ENCODE results near the gene MAMLD1. TPM values are rescaled to one million over a fixed set of nuclear protein-coding genes. Genes with fewer than 3 reads are reported as not detected.

MAMLD1 gene
- total and polyA plus RNA-seq, 2 experiments from 2014 or later, result 2.1 to 2.4 TPM

- no peak for DNase-seq (ENCODE audit: low spot score)
- WGBS (ENCODE audit: low lambda C conversion rate, missing lambda C conversion rate), result 62% methylated on average over 8 of the region's 8 CpGs
- Histone ChIP-seq H3K4me1 (ENCODE audit: insufficient read depth) (no peaks in the 10 kb centered on the region), H4K20me1 (ENCODE audit: insufficient read depth, poor library complexity, severe bottlenecking) (no peaks in the 10 kb centered on the region), H3K9me3 (ENCODE audit: low read depth) (no peaks in the 10 kb centered on the region), H3K4me3 (no peak overlapping the region), H3K36me3 (replicated peaks; ENCODE audit: insufficient read depth, low read depth) (no peaks in the 10 kb centered on the region), H3K9me2 (replicated peaks; ENCODE audit: insufficient read depth) (no peaks in the 10 kb centered on the region), H2AFZ (no peak overlapping the region), H3K4me2 (no peak overlapping the region), H3K27ac (no peak overlapping the region), H3K79me2 (no peaks in the 10 kb centered on the region), H3K27me3 (no peaks in the 10 kb centered on the region)
- TF ChIP-seq CTCF (IDR thresholded peaks at IDR 0.05; ENCODE audit: poor library complexity) (no peak), EZH2phosphoT487 (IDR thresholded peaks at IDR 0.05; ENCODE audit: low read depth, severe bottlenecking, unreplicated experiment) (no peak), EZH2 (IDR thresholded peaks at IDR 0.05; ENCODE audit: borderline replicate concordance) (no peak)
These were observed 9.2 kb downstream of the MAMLD1 start for GRCh38 chrX:150372280-150372679.

- H3K79me2 ChIP-seq, result no peaks in the 10 kb centered on the region
- H2AFZ ChIP-seq, result no peak overlapping the region
- 56% methylated on average over 6 of the region's 6 CpGs for WGBS (ENCODE audit: low lambda C conversion rate, missing lambda C conversion rate)
These were observed 9.6 kb downstream of the MAMLD1 start for GRCh38 chrX:150372756-150373155.

GRCh38 chrX:150375243-150375770 is 12.2 kb downstream of the MAMLD1 start:
- DNase-seq (ENCODE audit: low spot score), result no peak
- Histone ChIP-seq H3K27ac (no peak overlapping the region), H4K20me1 (ENCODE audit: insufficient read depth, poor library complexity, severe bottlenecking) (no peaks in the 10 kb centered on the region), H3K36me3 (replicated peaks; ENCODE audit: insufficient read depth, low read depth) (no peaks in the 10 kb centered on the region), H3K79me2 (no peaks in the 10 kb centered on the region), H3K4me2 (no peak overlapping the region), H3K9me3 (ENCODE audit: low read depth) (no peaks in the 10 kb centered on the region), H2AFZ (no peak overlapping the region), H3K4me3 (no peak overlapping the region), H3K27me3 (no peaks in the 10 kb centered on the region), H3K9me2 (replicated peaks; ENCODE audit: insufficient read depth) (no peaks in the 10 kb centered on the region), H3K4me1 (ENCODE audit: insufficient read depth) (no peaks in the 10 kb centered on the region)
- WGBS (ENCODE audit: low lambda C conversion rate, missing lambda C conversion rate), result 50% methylated on average over 4 of the region's 4 CpGs
- TF ChIP-seq EZH2 (IDR thresholded peaks at IDR 0.05; ENCODE audit: borderline replicate concordance) (no peak), EZH2phosphoT487 (IDR thresholded peaks at IDR 0.05; ENCODE audit: low read depth, severe bottlenecking, unreplicated experiment) (no peak), CTCF (IDR thresholded peaks at IDR 0.05; ENCODE audit: poor library complexity) (no peak)

More at GRCh38 chrX:150372756-150373155, 9.6 kb downstream of the MAMLD1 start:
- Histone ChIP-seq H3K9me2 (replicated peaks; ENCODE audit: insufficient read depth) (no peaks in the 10 kb centered on the region), H3K27ac (no peak overlapping the region), H3K4me3 (no peak overlapping the region), H3K36me3 (replicated peaks; ENCODE audit: insufficient read depth, low read depth) (no peaks in the 10 kb centered on the region), H3K27me3 (no peaks in the 10 kb centered on the region), H3K9me3 (ENCODE audit: low read depth) (no peaks in the 10 kb centered on the region), H3K4me1 (ENCODE audit: insufficient read depth) (no peaks in the 10 kb centered on the region), H3K4me2 (no peak overlapping the region), H4K20me1 (ENCODE audit: insufficient read depth, poor library complexity, severe bottlenecking) (no peaks in the 10 kb centered on the region)
- no peak for DNase-seq (ENCODE audit: low spot score)
- TF ChIP-seq CTCF (IDR thresholded peaks at IDR 0.05; ENCODE audit: poor library complexity), result no peak
- no peak for TF ChIP-seq EZH2phosphoT487 (IDR thresholded peaks at IDR 0.05; ENCODE audit: low read depth, severe bottlenecking, unreplicated experiment)
- TF ChIP-seq EZH2 (IDR thresholded peaks at IDR 0.05; ENCODE audit: borderline replicate concordance), result no peak
